SU-DHL-6 (cell line): ENCODE data around the gene GPR135.

ENCODE experiments used
- EZH2phosphoT487 ChIP-seq: fragments of 200-600 bp; sonication (generic), shearing (Covaris generic); conservative IDR thresholded peaks from 2 replicates; pipeline ENCODE4 v1.6.1; 2018; ENCODE audit warnings: mild to moderate bottlenecking, antibody characterized with exemption, low read length, moderate library complexity, mixed read lengths
- TF ChIP-seq, protein P1 (sequence below): fragments of 200-600 bp; sonication (generic); IDR thresholded peaks from one replicate; pipeline ENCODE4 v1.5.1; 2017; ENCODE audit warnings: antibody characterized with exemption, mild to moderate bottlenecking, low read length, moderate library complexity; ENCODE audit not compliant: insufficient read depth, poor library complexity, severe bottlenecking

DNA sequence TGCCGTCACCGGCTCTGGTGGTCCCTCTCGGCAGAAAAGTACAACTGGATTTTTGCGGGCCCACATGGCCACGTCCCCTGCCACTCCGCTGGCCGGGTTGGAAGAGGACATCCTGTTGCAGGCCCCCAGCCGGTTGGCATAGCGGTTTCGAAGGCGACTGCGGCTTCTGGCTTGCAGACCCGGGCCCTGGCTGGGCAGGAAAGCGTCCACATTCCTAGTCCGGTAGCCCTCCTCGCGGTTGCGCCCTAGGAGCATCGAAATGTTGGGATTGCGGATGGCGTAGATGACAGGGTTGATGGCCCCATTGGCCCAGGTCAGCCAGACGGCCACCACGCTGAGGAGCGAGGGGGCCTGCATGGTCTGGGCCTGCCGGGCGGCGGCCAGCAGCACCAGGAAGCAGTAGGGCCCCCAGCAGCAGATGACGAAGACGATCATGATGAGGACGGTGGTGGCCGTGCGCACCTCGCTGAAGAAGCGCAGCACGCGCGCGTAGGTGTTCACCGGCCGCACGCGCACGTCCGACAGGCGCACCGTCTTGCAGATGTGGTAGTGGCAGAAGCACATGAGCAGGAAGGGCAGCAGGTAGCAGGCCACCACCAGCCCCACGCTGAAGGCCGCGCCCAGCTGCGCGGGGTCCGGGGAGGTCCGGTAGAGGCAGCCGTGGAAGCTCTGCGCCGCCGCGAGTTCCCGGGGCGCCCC is 1.2 kb downstream of the GPR135 start:
- TF ChIP-seq, protein P1, sequence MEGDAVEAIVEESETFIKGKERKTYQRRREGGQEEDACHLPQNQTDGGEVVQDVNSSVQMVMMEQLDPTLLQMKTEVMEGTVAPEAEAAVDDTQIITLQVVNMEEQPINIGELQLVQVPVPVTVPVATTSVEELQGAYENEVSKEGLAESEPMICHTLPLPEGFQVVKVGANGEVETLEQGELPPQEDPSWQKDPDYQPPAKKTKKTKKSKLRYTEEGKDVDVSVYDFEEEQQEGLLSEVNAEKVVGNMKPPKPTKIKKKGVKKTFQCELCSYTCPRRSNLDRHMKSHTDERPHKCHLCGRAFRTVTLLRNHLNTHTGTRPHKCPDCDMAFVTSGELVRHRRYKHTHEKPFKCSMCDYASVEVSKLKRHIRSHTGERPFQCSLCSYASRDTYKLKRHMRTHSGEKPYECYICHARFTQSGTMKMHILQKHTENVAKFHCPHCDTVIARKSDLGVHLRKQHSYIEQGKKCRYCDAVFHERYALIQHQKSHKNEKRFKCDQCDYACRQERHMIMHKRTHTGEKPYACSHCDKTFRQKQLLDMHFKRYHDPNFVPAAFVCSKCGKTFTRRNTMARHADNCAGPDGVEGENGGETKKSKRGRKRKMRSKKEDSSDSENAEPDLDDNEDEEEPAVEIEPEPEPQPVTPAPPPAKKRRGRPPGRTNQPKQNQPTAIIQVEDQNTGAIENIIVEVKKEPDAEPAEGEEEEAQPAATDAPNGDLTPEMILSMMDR, result no peak
- TF ChIP-seq EZH2phosphoT487, result no peak
